Breast epithelium (tissue), 4 donors: ENCODE results near the gene MTERF1. TPM values are rescaled to one million over a fixed set of nuclear protein-coding genes. Genes with fewer than 3 reads are reported as not detected.

ENCODE experiments used
- DNase-seq, 2 donors: peaks; one replicate each; pipeline ENCODE4 v3.0.0-alpha.2; 2019; ENCODE audit warnings: low spot score in 2 of 2
- H3K27ac ChIP-seq, 2 donors: fragments of 200-600 bp; sonication (generic) in 1 of 2; one replicate each; pipeline ENCODE4 v1.5.1; 2016 to 2019; ENCODE audit warnings: mild to moderate bottlenecking in 1 of 2
- H3K27me3 ChIP-seq, 2 donors: fragments of 200-600 bp; sonication (generic) in 1 of 2; one replicate each; pipeline versions ENCODE4 v1.5.1 to v1.6.0; 2017 to 2019; ENCODE audit warnings: control low read depth in 1 of 2, mild to moderate bottlenecking in 1 of 2
- H3K36me3 ChIP-seq: fragments of 200-600 bp; one replicate; pipeline ENCODE4 v1.5.1; 2019
- H3K4me1 ChIP-seq, 2 donors: fragments of 200-600 bp; sonication (generic); one replicate each; pipeline ENCODE4 v1.5.1; 2016 to 2019; ENCODE audit warnings: control low read depth in 1 of 2
- H3K4me3 ChIP-seq, 3 donors: fragments of 200-600 bp; sonication (generic); 1 replicate in 2 of 3; 2 replicates in 1 of 3; pipeline ENCODE4 v1.5.1; 2016 to 2019; ENCODE audit warnings: mild to moderate bottlenecking in 3 of 3, moderate library complexity in 2 of 3
- H3K9me3 ChIP-seq, 2 donors: fragments of 200-600 bp; sonication (generic) in 1 of 2; one replicate each; pipeline ENCODE4 v1.5.1; 2016 to 2019; ENCODE audit warnings: control low read depth in 1 of 2
- POLR2A ChIP-seq: fragments of 450-650 bp; IDR thresholded peaks from one replicate; pipeline ENCODE4 v1.6.1; 2016; ENCODE audit warnings: antibody characterized with exemption, mild to moderate bottlenecking, moderate library complexity
- POLR2AphosphoS5 ChIP-seq, 3 donors: sonication (generic); formaldehyde crosslinking; IDR thresholded peaks; one replicate each; pipeline ENCODE4 v1.6.1; 2017; ENCODE audit warnings: antibody characterized with exemption in 3 of 3
- intact Hi-C: fragments of 100-400 bp; cut with DNase I; formaldehyde crosslinking; loops from one replicate; pipeline ENCODE4 v1.15.1; 2023; ENCODE audit warnings: low total_unique reads
- total RNA-seq, 3 donors: library from RNA; depleted of rRNA; stranded (reverse); fragments of >200 nt; gene quantifications; one replicate each; pipeline ENCODE4 v1.1.0, GENCODE V29; 2016
- TF ChIP-seq, protein P1 (sequence below), 3 donors: fragments of 450-650 bp; IDR thresholded peaks; one replicate each; pipeline ENCODE4 v1.5.1; 2016 to 2017; ENCODE audit warnings: antibody characterized with exemption in 3 of 3, mild to moderate bottlenecking in 3 of 3, moderate library complexity in 3 of 3

The MTERF1 gene
- total RNA-seq, 3 donors from 2014 or later, result 11.5 to 18.6 (median 12.5) TPM

GRCh38 chr7:91880016-91880412 is 488 bp downstream of the MTERF1 start:
- DNase-seq, result no peak
- intact Hi-C loops, result no loop called here
- H3K36me3 ChIP-seq, result no peaks in the 10 kb centered on the region
- H3K27me3 ChIP-seq, result no peaks in the 10 kb centered on the region
- no peaks in the 10 kb centered on the region for H3K9me3 ChIP-seq
- peaks cover 0 to 13% of the 10 kb centered on the region in 2 donors for H3K4me1 ChIP-seq
- H3K27ac ChIP-seq, result peak overlapping the region; percentile 72 to 79
- peak overlapping the region; percentile 71 to 83 (median 78) for H3K4me3 ChIP-seq
- TF ChIP-seq POLR2AphosphoS5 (IDR thresholded peaks at IDR 0.05), result no peak
- TF ChIP-seq, protein P1, sequence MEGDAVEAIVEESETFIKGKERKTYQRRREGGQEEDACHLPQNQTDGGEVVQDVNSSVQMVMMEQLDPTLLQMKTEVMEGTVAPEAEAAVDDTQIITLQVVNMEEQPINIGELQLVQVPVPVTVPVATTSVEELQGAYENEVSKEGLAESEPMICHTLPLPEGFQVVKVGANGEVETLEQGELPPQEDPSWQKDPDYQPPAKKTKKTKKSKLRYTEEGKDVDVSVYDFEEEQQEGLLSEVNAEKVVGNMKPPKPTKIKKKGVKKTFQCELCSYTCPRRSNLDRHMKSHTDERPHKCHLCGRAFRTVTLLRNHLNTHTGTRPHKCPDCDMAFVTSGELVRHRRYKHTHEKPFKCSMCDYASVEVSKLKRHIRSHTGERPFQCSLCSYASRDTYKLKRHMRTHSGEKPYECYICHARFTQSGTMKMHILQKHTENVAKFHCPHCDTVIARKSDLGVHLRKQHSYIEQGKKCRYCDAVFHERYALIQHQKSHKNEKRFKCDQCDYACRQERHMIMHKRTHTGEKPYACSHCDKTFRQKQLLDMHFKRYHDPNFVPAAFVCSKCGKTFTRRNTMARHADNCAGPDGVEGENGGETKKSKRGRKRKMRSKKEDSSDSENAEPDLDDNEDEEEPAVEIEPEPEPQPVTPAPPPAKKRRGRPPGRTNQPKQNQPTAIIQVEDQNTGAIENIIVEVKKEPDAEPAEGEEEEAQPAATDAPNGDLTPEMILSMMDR (IDR thresholded peaks at IDR 0.05), result no peak
- no peak for TF ChIP-seq POLR2A

DNA sequence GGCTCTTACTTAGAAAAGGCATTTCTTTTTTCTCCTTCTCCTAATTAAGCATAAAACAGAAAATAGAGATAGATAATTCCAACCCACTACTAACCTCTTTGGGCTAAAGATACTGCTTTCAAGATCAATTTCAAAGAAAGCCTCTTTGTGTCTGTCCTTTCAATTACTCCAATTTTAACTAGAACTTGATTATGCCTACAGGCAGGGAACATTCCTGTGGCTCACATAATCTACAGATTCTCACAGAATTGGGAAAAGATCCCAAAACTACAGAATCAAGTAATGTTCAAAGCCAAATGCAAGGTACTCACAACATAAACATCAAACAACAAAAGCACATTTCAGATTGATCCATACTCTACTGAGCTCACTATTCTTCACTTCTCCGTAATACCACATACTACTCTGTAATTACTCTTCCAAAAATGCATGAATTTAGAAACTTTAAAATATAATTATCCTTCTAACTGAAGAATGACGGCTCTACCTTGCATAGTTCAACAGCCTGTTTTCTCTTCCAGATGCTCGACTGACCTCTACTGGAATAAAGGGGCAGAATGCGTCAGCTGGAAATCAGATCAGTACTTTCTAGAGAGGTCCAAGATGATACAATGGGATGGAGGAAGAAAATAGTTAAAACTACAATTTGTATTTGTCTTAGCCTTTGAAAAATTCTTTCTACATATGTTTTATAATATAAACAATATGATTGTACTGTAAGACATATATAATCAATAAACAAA is 3.9 kb downstream of the MTERF1 start:
- Histone ChIP-seq H3K36me3 (no peaks in the 10 kb centered on the region), H3K9me3 (no peaks in the 10 kb centered on the region), H3K27me3 (no peaks in the 10 kb centered on the region), H3K27ac (peak overlapping the region in 1 of 2 donors; percentile 21), H3K4me1 (peaks cover 0 to 13% of the 10 kb centered on the region in 2 donors), H3K4me3 (no peak overlapping the region)
- no peak for DNase-seq
- no peak for TF ChIP-seq POLR2A
- TF ChIP-seq, protein P1 (IDR thresholded peaks at IDR 0.05), result peak in 2 of 3 donors; percentile 15 to 37
- intact Hi-C loops, result no loop called here

DNA sequence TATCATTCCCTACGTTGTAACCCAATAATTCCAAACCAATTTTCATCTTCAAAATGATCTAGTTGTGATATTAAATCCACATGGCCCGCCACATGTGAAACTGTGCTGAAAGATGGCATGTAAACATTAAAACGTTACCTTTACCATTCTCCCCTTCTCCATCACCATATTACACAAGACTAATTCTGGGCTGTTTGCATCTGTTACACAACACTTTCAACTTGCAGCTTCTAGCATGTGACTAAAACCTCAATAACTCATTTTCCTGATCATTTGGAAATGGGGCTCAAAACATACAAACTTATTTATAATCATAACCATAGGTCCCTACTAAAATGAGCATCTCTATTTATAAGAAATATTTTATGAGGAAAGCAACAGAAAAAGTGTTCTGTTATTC is 4.7 kb downstream of the MTERF1 start:
- Histone ChIP-seq H3K4me3 (no peak overlapping the region), H3K27me3 (no peaks in the 10 kb centered on the region), H3K36me3 (no peaks in the 10 kb centered on the region), H3K4me1 (peaks cover 0 to 13% of the 10 kb centered on the region in 2 donors), H3K9me3 (no peaks in the 10 kb centered on the region), H3K27ac (peak overlapping the region in 1 of 2 donors; percentile 21)
- intact Hi-C loops, result no loop called here
- TF ChIP-seq POLR2A (no peak), POLR2AphosphoS5 (IDR thresholded peaks at IDR 0.05) (no peak)
- TF ChIP-seq, protein P1 (IDR thresholded peaks at IDR 0.05), result no peak
- DNase-seq, result no peak

- H3K4me3 ChIP-seq, result no peak overlapping the region
- H3K27ac ChIP-seq, result no peak overlapping the region
- H3K4me1 ChIP-seq, result no peaks in the 10 kb centered on the region
- H3K27me3 ChIP-seq, result no peaks in the 10 kb centered on the region
- TF ChIP-seq POLR2AphosphoS5 (IDR thresholded peaks at IDR 0.05) (no peak), POLR2A (no peak)
- TF ChIP-seq, protein P1 (IDR thresholded peaks at IDR 0.05), result no peak
- DNase-seq, result no peak
- intact Hi-C loops, result no loop called here
- H3K9me3 ChIP-seq, result no peaks in the 10 kb centered on the region
- no peaks in the 10 kb centered on the region for H3K36me3 ChIP-seq
These were observed 7.6 kb downstream of the MTERF1 start for GRCh38 chr7:91872928-91873327.

DNA sequence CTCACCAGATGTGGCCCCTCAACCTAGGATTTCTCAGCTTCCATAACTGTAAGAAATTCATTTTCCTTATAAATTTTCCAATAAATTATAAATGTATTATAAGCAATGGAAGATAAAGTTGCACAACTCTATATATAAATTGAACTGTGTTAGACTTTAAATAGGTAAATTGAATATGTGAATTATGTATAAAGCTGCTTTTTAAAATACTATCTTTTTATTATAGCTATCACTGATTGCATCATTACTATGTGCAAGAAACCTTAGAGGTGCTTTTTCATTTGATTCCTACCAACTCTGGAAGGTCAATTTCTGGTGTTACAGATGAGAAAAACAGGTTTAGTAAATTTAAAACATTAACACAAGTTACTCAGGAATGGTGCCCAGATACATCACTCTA is 8.4 kb downstream of the MTERF1 start:
- Histone ChIP-seq H3K9me3 (no peaks in the 10 kb centered on the region), H3K27ac (no peak overlapping the region), H3K36me3 (no peaks in the 10 kb centered on the region), H3K4me1 (no peaks in the 10 kb centered on the region), H3K4me3 (no peak overlapping the region), H3K27me3 (no peaks in the 10 kb centered on the region)
- intact Hi-C loops, result no loop called here
- no peak for DNase-seq
- TF ChIP-seq, protein P1 (IDR thresholded peaks at IDR 0.05), result no peak
